ENCODE data around the gene ZNF438. TPM values are rescaled to one million over a fixed set of nuclear protein-coding genes. Genes with fewer than 3 reads are reported as not detected.
A peak's percentile ranks its signal among the peaks of the same experiment; 100 is the strongest.
"Not testable (repeated sequence)": the region's sequence is repeated elsewhere in the genome, so short reads cannot be mapped to it uniquely, and the experiment has no call there.

ZNF438 gene
- total RNA-seq, 1 experiment from 2014 or later, result 8.4 TPM

GRCh38 chr10:31042670-31043069 lies 11.0 kb upstream of the ZNF438 start:
- intact Hi-C loops (cut with micrococcal nuclease), result no loop called here
- Mint-ChIP-seq H3K36me3 (ENCODE audit: insufficient read depth, unreplicated experiment) (no peaks in the 10 kb centered on the region), H3K4me1 (ENCODE audit: insufficient read depth, unreplicated experiment) (no peaks in the 10 kb centered on the region), H3K9me3 (ENCODE audit: unreplicated experiment) (no peaks in the 10 kb centered on the region), H3K27me3 (ENCODE audit: insufficient read depth, unreplicated experiment) (no peaks in the 10 kb centered on the region), H3K27ac (ENCODE audit: low read depth, unreplicated experiment) (no peak overlapping the region), H3K4me3 (ENCODE audit: unreplicated experiment) (no peak overlapping the region)
- DNase-seq (ENCODE audit: unreplicated experiment), result no peak
- CTCF ChIA-PET, result no interaction called here
- BruUV-seq (replicated peaks), result no TSS peak
- TF ChIP-seq CTCF (IDR thresholded peaks at IDR 0.05; ENCODE audit: unreplicated experiment), result no peak
- POLR2A ChIA-PET, result no interaction called here

- Mint-ChIP-seq H3K9me3 (ENCODE audit: unreplicated experiment) (no peaks in the 10 kb centered on the region), H3K27ac (ENCODE audit: low read depth, unreplicated experiment) (no peak overlapping the region), H3K36me3 (ENCODE audit: insufficient read depth, unreplicated experiment) (no peaks in the 10 kb centered on the region), H3K4me3 (ENCODE audit: unreplicated experiment) (no peak overlapping the region), H3K4me1 (ENCODE audit: insufficient read depth, unreplicated experiment) (no peaks in the 10 kb centered on the region), H3K27me3 (ENCODE audit: insufficient read depth, unreplicated experiment) (no peaks in the 10 kb centered on the region)
- intact Hi-C loops (cut with micrococcal nuclease), result no loop called here
- ChIA-PET POLR2A (interaction anchor here (0.6 kb wide), 1 partner anchor 776 kb away, joined by 3 read pairs; no protein-coding TSS in a partner anchor), CTCF (no interaction called here)
- DNase-seq (ENCODE audit: unreplicated experiment), result no peak
- no TSS peak for BruUV-seq (replicated peaks)
- TF ChIP-seq CTCF (IDR thresholded peaks at IDR 0.05; ENCODE audit: unreplicated experiment), result no peak
Observed at GRCh38 chr10:31041011-31041410, 9.3 kb upstream of the ZNF438 start.

DNA sequence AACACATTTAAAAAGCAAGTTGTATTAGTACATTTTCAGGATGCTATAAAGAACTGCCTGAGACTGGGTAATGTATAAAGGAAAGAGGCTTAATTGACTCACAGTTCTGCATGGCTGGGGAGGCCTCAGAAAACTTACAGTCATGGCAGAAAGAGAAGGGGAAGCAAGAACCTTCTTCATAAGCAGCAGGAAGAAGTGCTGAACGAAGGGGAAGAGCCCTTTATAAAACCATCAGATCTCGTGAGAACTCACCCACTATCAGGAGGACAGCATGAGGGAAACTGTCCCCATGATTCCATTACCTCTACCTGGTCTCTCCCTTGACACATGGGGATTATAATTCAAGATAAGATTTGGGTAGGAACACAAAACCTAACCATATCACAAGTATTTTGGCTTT lies 7.3 kb upstream of the ZNF438 start:
- H3K27me3 Mint-ChIP-seq (ENCODE audit: insufficient read depth, unreplicated experiment); BruUV-seq (replicated peaks); H3K4me3 Mint-ChIP-seq (ENCODE audit: unreplicated experiment); CTCF ChIA-PET; H3K9me3 Mint-ChIP-seq (ENCODE audit: unreplicated experiment); H3K27ac Mint-ChIP-seq (ENCODE audit: low read depth, unreplicated experiment); H3K36me3 Mint-ChIP-seq (ENCODE audit: insufficient read depth, unreplicated experiment); intact Hi-C loops (cut with micrococcal nuclease); DNase-seq (ENCODE audit: unreplicated experiment); POLR2A ChIA-PET: not testable (repeated sequence)
- peaks cover 17% of the 10 kb centered on the region for H3K4me1 Mint-ChIP-seq (ENCODE audit: insufficient read depth, unreplicated experiment)

DNA sequence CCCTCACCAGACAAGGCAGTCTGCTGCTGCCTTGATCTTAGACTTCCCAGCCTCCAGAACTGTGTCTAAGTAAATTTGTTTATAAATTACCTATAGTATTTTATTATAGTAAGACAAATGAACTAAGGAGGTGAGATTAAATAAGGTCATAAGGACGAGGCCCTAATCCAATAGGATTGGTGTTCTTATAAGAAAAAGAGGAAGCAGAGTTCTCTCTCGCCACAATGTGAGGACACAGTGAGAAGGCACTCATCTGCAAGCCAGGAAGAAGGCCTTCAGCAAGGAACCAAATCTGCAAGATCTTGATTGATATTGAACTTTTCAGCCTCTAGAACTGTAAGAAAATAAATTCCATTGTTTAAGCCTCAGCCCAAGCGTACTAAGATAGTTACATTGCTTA lies 6.1 kb upstream of the ZNF438 start:
- CTCF ChIA-PET, result no interaction called here
- no peak overlapping the region for H3K27ac Mint-ChIP-seq (ENCODE audit: low read depth, unreplicated experiment)
- DNase-seq (ENCODE audit: unreplicated experiment), result no peak
- POLR2A ChIA-PET, result no interaction called here
- no peaks in the 10 kb centered on the region for H3K27me3 Mint-ChIP-seq (ENCODE audit: insufficient read depth, unreplicated experiment)
- BruUV-seq (replicated peaks), result no TSS peak
- TF ChIP-seq CTCF (IDR thresholded peaks at IDR 0.05; ENCODE audit: unreplicated experiment), result no peak
- H3K36me3 Mint-ChIP-seq (ENCODE audit: insufficient read depth, unreplicated experiment), result no peaks in the 10 kb centered on the region
- H3K4me3 Mint-ChIP-seq (ENCODE audit: unreplicated experiment), result no peak overlapping the region
- intact Hi-C loops (cut with micrococcal nuclease), result no loop called here
- H3K4me1 Mint-ChIP-seq (ENCODE audit: insufficient read depth, unreplicated experiment), result peaks cover 18% of the 10 kb centered on the region
- no peaks in the 10 kb centered on the region for H3K9me3 Mint-ChIP-seq (ENCODE audit: unreplicated experiment)

- no peak for TF ChIP-seq CTCF (IDR thresholded peaks at IDR 0.05; ENCODE audit: unreplicated experiment)
- H3K4me3 Mint-ChIP-seq (ENCODE audit: unreplicated experiment), result no peak overlapping the region
- peak; percentile 16 for DNase-seq (ENCODE audit: unreplicated experiment)
- CTCF ChIA-PET, result no interaction called here
- intact Hi-C loops (cut with micrococcal nuclease), result no loop called here
- H3K27ac Mint-ChIP-seq (ENCODE audit: low read depth, unreplicated experiment), result no peak overlapping the region
- H3K9me3 Mint-ChIP-seq (ENCODE audit: unreplicated experiment), result no peaks in the 10 kb centered on the region
- BruUV-seq (replicated peaks), result no TSS peak
- H3K27me3 Mint-ChIP-seq (ENCODE audit: insufficient read depth, unreplicated experiment), result no peaks in the 10 kb centered on the region
- POLR2A ChIA-PET, result no interaction called here
- H3K4me1 Mint-ChIP-seq (ENCODE audit: insufficient read depth, unreplicated experiment), result peaks cover 18% of the 10 kb centered on the region
- peaks cover 6% of the 10 kb centered on the region for H3K36me3 Mint-ChIP-seq (ENCODE audit: insufficient read depth, unreplicated experiment)
Observed at GRCh38 chr10:31036209-31036608, 4.5 kb upstream of the ZNF438 start.
